OCI-LY1 (cell line): ENCODE data around the gene DHX8.

Experiments
- H2AFZ ChIP-seq: fragments of 200-600 bp; sonication (generic), shearing (Covaris generic); 2 replicates; pipeline ENCODE4 v1.6.0; 2014; ENCODE audit warnings: antibody characterized with exemption, mild to moderate bottlenecking, low read length
- H3F3A ChIP-seq: fragments of 200-600 bp; sonication (generic), shearing (Covaris generic); 2 replicates; pipeline ENCODE4 v1.6.0; 2014; ENCODE audit warnings: mild to moderate bottlenecking, antibody characterized with exemption, low read length, moderate library complexity; ENCODE audit not compliant: insufficient read depth
- H3K27ac ChIP-seq: fragments of 200-600 bp; sonication (generic); 2 replicates; pipeline ENCODE4 v1.5.1; 2014; ENCODE audit warnings: low read length, mixed run types, mild to moderate bottlenecking, low read depth; ENCODE audit not compliant: poor library complexity, severe bottlenecking
- H3K27me3 ChIP-seq: fragments of 200-600 bp; sonication (generic); 2 replicates; pipeline ENCODE4 v1.6.0; 2014; ENCODE audit warnings: antibody characterized with exemption, mild to moderate bottlenecking, low read length, moderate library complexity; ENCODE audit not compliant: insufficient read depth
- H3K36me3 ChIP-seq: fragments of 200-600 bp; sonication (generic); 2 replicates; pipeline ENCODE4 v1.6.1; 2014; ENCODE audit warnings: mild to moderate bottlenecking, antibody characterized with exemption, low read length, moderate library complexity, mixed read lengths; ENCODE audit not compliant: insufficient read depth
- H3K4me1 ChIP-seq: fragments of 200-600 bp; sonication (generic); 2 replicates; pipeline ENCODE4 v1.5.1; 2014; ENCODE audit warnings: mild to moderate bottlenecking, low read length, moderate library complexity; ENCODE audit not compliant: insufficient read depth, severe bottlenecking
- H3K4me2 ChIP-seq: fragments of 200-600 bp; sonication (generic), shearing (Covaris generic); 2 replicates; pipeline ENCODE4 v1.6.1; 2014; ENCODE audit warnings: low read length
- H3K4me3 ChIP-seq: fragments of 200-600 bp; sonication (generic); 2 replicates; pipeline ENCODE4 v1.5.1; 2014; ENCODE audit warnings: low read length, low read depth, mild to moderate bottlenecking, mixed read lengths; ENCODE audit not compliant: poor library complexity, severe bottlenecking
- H3K79me2 ChIP-seq: fragments of 200-600 bp; shearing (Covaris generic); 2 replicates; pipeline ENCODE4 v1.6.1; 2016; ENCODE audit warnings: mixed run types, low read length, mixed read lengths; ENCODE audit not compliant: insufficient read depth
- H3K9ac ChIP-seq: fragments of 200-600 bp; sonication (generic), shearing (Covaris generic); 2 replicates; pipeline ENCODE4 v1.6.1; 2014; ENCODE audit warnings: mild to moderate bottlenecking, low read length, mixed read lengths
- H3K9me2 ChIP-seq: fragments of 200-600 bp; sonication (generic), shearing (Covaris generic); 2 replicates; pipeline ENCODE4 v1.6.1; 2014; ENCODE audit warnings: low read depth, mild to moderate bottlenecking, low read length, mixed read lengths
- H3K9me3 ChIP-seq: fragments of 200-600 bp; shearing (Covaris generic); 2 replicates; pipeline ENCODE4 v1.6.1; 2014; ENCODE audit warnings: low read length, mixed read lengths
- H4K20me1 ChIP-seq: fragments of 200-600 bp; sonication (generic), shearing (Covaris generic); 2 replicates; pipeline ENCODE4 v1.6.0; 2016; ENCODE audit warnings: mild to moderate bottlenecking, low read length; ENCODE audit not compliant: insufficient read depth
- EZH2 ChIP-seq: fragments of 200-600 bp; sonication (generic), shearing (Covaris generic); IDR thresholded peaks from 2 replicates; pipeline ENCODE4 v1.8.0; 2017; ENCODE audit warnings: borderline replicate concordance, mixed run types, mild to moderate bottlenecking, antibody characterized with exemption, low read length, moderate library complexity, mixed read lengths
- TF ChIP-seq, protein P1 (sequence below): fragments of 200-600 bp; sonication (generic), shearing (Covaris generic); IDR thresholded peaks from 2 replicates; pipeline ENCODE4 v1.5.1; 2017; ENCODE audit warnings: mild to moderate bottlenecking, antibody characterized with exemption, low read length, moderate library complexity, mixed read lengths

Gene DHX8

GRCh38 chr17:43574896-43575525 is 91.2 kb downstream of the DHX8 start:
- Histone ChIP-seq H3K4me3 (no peak overlapping the region), H3K9me3 (no peaks in the 10 kb centered on the region), H3K79me2 (no peaks in the 10 kb centered on the region), H3K4me2 (no peak overlapping the region), H3K9me2 (no peaks in the 10 kb centered on the region), H3K4me1 (no peaks in the 10 kb centered on the region), H2AFZ (no peak overlapping the region), H3K9ac (no peak overlapping the region), H4K20me1 (no peaks in the 10 kb centered on the region), H3K36me3 (no peaks in the 10 kb centered on the region), H3K27ac (no peak overlapping the region), H3F3A (no peaks in the 10 kb centered on the region), H3K27me3 (no peaks in the 10 kb centered on the region)
- TF ChIP-seq, protein P1, sequence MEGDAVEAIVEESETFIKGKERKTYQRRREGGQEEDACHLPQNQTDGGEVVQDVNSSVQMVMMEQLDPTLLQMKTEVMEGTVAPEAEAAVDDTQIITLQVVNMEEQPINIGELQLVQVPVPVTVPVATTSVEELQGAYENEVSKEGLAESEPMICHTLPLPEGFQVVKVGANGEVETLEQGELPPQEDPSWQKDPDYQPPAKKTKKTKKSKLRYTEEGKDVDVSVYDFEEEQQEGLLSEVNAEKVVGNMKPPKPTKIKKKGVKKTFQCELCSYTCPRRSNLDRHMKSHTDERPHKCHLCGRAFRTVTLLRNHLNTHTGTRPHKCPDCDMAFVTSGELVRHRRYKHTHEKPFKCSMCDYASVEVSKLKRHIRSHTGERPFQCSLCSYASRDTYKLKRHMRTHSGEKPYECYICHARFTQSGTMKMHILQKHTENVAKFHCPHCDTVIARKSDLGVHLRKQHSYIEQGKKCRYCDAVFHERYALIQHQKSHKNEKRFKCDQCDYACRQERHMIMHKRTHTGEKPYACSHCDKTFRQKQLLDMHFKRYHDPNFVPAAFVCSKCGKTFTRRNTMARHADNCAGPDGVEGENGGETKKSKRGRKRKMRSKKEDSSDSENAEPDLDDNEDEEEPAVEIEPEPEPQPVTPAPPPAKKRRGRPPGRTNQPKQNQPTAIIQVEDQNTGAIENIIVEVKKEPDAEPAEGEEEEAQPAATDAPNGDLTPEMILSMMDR = no peak
- TF ChIP-seq EZH2 = no peak
